PC-9 (cell line): ENCODE data around the gene MST1R. TPM values are rescaled to one million over a fixed set of nuclear protein-coding genes. Genes with fewer than 3 reads are reported as not detected.
"Not testable (repeated sequence)": the region's sequence is repeated elsewhere in the genome, so short reads cannot be mapped to it uniquely, and the experiment has no call there.

Experiments
- BruUV-seq: library from RNA; stranded (reverse); fragments of 400-500 nt; replicated peaks from 2 replicates; lab custom pipeline; 2021; lab: Mats Ljungman, UMichigan
- CTCF ChIA-PET: fragments of 300-600 bp; sonication (Branson Sonifier 250); formaldehyde crosslinking; loops from one replicate; lab custom pipeline; 2022; ENCODE audit warnings: antibody characterized with exemption; lab: Charles Lee
- POLR2A ChIA-PET: fragments of 300-600 bp; sonication (Branson Sonifier 250); formaldehyde crosslinking; loops from one replicate; lab custom pipeline; 2022; ENCODE audit warnings: antibody characterized with exemption; ENCODE audit not compliant: unreplicated experiment; lab: Charles Lee
- DNase-seq, 2 experiments: peaks; one replicate each; pipeline versions ENCODE4 v3.0.0 to v3.0.0-alpha.2; 2015 to 2022; ENCODE audit warnings: mixed read lengths in 1 of 2
- H2AFZ ChIP-seq: fragments of 200-600 bp; sonication (generic); 2 replicates; pipeline ENCODE4 v1.8.1; 2017; ENCODE audit warnings: antibody characterized with exemption
- H3F3A ChIP-seq: fragments of 200-600 bp; sonication (generic); 2 replicates; pipeline ENCODE4 v1.8.1; 2017; ENCODE audit warnings: antibody characterized with exemption, mild to moderate bottlenecking, low read depth; ENCODE audit not compliant: insufficient read depth
- H3K27ac ChIP-seq: fragments of 200-600 bp; sonication (generic); 2 replicates; pipeline ENCODE4 v1.6.1; 2016; ENCODE audit warnings: mixed run types
- H3K27me3 ChIP-seq: fragments of 200-600 bp; sonication (generic); 2 replicates; pipeline ENCODE4 v1.6.1; 2016; ENCODE audit warnings: low read depth, mixed run types; ENCODE audit not compliant: insufficient read depth
- H3K36me3 ChIP-seq: fragments of 200-600 bp; sonication (generic); 2 replicates; pipeline ENCODE4 v1.6.1; 2016; ENCODE audit warnings: low read depth, mixed run types
- H3K4me1 ChIP-seq: fragments of 200-600 bp; sonication (generic); replicated peaks from 2 replicates; pipeline ENCODE4 v1.6.1; 2016; ENCODE audit warnings: mixed run types; ENCODE audit not compliant: insufficient read depth
- H3K4me2 ChIP-seq: fragments of 200-600 bp; sonication (generic); 2 replicates; pipeline ENCODE4 v1.6.1; 2017; ENCODE audit warnings: mixed run types
- H3K4me3 ChIP-seq: fragments of 200-600 bp; sonication (generic); 2 replicates; pipeline ENCODE4 v1.6.1; 2016; ENCODE audit warnings: mixed run types
- H3K79me2 ChIP-seq: fragments of 200-600 bp; sonication (generic); 2 replicates; pipeline ENCODE4 v1.6.1; 2017; ENCODE audit warnings: low read depth, mixed run types
- H3K9me2 ChIP-seq: fragments of 200-600 bp; sonication (generic); 2 replicates; pipeline ENCODE4 v1.8.1; 2017; ENCODE audit warnings: mild to moderate bottlenecking; ENCODE audit not compliant: insufficient read depth
- H3K9me3 ChIP-seq: fragments of 200-600 bp; sonication (generic); 2 replicates; pipeline ENCODE4 v1.8.1; 2016; ENCODE audit warnings: low read depth; ENCODE audit not compliant: insufficient read depth
- H4K20me1 ChIP-seq: fragments of 200-600 bp; sonication (generic); 2 replicates; pipeline ENCODE4 v1.8.1; 2017; ENCODE audit not compliant: insufficient read depth
- EZH2 ChIP-seq: fragments of 200-600 bp; sonication (generic); IDR thresholded peaks from 2 replicates; pipeline ENCODE4 v1.8.0; 2017; ENCODE audit warnings: antibody characterized with exemption, low read depth
- intact Hi-C: fragments of 100-400 bp; cut with micrococcal nuclease; formaldehyde crosslinking; loops from one replicate; pipeline ENCODE4 v1.10.0; 2022; ENCODE audit not compliant: unreplicated experiment
- total RNA-seq: library from RNA; stranded (reverse); gene quantifications from 2 replicates; pipeline ENCODE4 v1.2.3, GENCODE V29; 2021
- TF ChIP-seq, protein P1 (sequence below): fragments of 200-600 bp; sonication (generic); conservative IDR thresholded peaks from 2 replicates; pipeline ENCODE4 v1.6.1; 2017; ENCODE audit warnings: mixed run types, antibody characterized with exemption, mild to moderate bottlenecking, moderate library complexity

The MST1R gene
- total RNA-seq, 1 experiment from 2014 or later = 98.3 TPM

DNA sequence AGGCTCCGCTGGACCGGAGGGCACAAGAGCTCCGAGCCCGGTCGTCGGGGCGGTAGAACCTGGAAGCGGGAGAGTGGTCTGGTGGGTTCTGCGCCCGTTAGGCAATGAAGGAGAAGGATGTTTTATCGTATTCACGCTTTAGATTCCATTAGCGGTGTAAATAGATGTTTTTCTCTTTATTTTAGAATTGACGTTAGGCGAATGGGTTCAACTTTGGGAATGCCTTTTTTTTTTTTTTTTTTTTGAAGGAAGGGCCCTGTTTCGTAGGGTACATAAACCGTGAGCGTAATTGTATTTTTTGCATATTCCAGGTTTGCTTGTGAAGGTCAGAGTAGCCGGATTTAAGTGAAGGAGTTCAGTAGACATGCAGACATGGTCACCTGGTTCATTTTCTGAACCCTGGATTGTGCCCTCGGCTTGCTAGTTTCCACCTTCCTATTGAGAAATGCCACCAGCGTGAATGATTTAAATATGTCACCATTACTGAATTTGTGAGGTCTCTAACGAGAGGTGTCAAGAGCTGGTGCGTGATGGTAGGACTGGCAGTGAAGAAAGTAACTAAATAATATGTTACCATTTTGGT is 37.1 kb upstream of the MST1R start:
- peaks cover 16% of the 10 kb centered on the region; the same call in 1 of the 2 replicates for H3F3A ChIP-seq
- no peaks in the 10 kb centered on the region for H3K27me3 ChIP-seq
- H2AFZ ChIP-seq = peak overlapping the region; percentile 86
- TF ChIP-seq, protein P1, sequence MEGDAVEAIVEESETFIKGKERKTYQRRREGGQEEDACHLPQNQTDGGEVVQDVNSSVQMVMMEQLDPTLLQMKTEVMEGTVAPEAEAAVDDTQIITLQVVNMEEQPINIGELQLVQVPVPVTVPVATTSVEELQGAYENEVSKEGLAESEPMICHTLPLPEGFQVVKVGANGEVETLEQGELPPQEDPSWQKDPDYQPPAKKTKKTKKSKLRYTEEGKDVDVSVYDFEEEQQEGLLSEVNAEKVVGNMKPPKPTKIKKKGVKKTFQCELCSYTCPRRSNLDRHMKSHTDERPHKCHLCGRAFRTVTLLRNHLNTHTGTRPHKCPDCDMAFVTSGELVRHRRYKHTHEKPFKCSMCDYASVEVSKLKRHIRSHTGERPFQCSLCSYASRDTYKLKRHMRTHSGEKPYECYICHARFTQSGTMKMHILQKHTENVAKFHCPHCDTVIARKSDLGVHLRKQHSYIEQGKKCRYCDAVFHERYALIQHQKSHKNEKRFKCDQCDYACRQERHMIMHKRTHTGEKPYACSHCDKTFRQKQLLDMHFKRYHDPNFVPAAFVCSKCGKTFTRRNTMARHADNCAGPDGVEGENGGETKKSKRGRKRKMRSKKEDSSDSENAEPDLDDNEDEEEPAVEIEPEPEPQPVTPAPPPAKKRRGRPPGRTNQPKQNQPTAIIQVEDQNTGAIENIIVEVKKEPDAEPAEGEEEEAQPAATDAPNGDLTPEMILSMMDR = no peak
- no peak for TF ChIP-seq EZH2
- intact Hi-C loops = loop anchor here (1.0 kb wide), 2 partner anchors 11 to 37 kb away; partner anchors contain the start of genes MON1A and MST1R
- H3K9me2 ChIP-seq = no peaks in the 10 kb centered on the region
- H3K27ac ChIP-seq = peak overlapping the region; percentile 72
- H4K20me1 ChIP-seq = peaks cover 28% of the 10 kb centered on the region
- H3K36me3 ChIP-seq = no peaks in the 10 kb centered on the region
- H3K79me2 ChIP-seq = peaks cover 51% of the 10 kb centered on the region
- ChIA-PET POLR2A (interaction anchor here (1.6 kb wide), 1 partner anchor 11 kb away, joined by 6 read pairs; the partner anchor contains the start of gene MON1A), CTCF (interaction anchor here (2.2 kb wide), 1 partner anchor 11 kb away, joined by 12 read pairs; the partner anchor contains the start of gene MON1A)
- no peaks in the 10 kb centered on the region for H3K9me3 ChIP-seq
- peak overlapping the region; percentile 99 for H3K4me3 ChIP-seq
- H3K4me2 ChIP-seq = peak overlapping the region; percentile 82
- peaks cover 8% of the 10 kb centered on the region; the same call in 1 of the 2 replicates for H3K4me1 ChIP-seq
- no peak for DNase-seq
- BruUV-seq = TSS peak; percentile 55

DNA sequence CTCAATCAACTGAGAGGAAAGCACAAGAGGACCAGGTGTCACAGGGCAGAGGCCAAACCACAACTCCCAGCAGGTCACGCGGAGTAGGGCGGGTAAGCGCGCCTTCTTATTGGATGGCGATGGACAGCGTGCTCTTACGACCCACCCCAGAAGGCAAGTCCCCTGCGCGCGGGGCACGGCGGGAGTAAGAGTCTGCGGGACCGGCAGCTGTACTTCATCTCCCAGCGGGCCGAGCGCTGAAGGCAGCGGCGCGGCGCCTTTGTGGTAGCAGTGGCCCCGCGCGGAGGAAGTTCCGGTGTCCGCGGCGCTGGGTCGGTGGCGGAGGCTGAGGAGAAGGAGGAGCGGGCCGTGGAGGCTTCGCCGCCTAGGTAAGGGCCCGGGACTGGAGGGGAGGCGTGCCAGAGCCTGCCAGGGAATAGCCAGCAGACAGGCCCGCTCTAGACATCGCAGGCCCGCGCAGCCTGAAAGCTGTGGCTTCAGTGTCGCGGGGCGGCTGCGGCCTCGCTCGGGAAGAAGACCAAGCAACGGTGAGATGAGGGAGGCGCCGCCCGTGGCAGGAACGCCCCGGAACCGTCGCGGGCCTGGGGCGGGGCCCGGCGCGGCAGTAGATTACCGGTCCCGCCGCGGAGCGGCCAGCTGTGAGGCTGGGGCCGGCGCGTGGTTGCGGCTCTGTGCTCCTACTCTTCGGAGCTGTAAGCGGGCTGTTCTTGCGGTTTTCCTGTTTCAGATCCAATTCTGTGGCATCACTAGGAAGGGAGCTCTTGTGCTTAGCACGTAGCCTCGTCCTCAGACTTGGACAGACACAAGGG is 36.4 kb upstream of the MST1R start, which contains the start of gene RBM6:
Gene RBM6, plus strand, starts transcription at position 293 of the 809 bp plus-strand sequence. CDS start 22,492 bp downstream, outside the sequence.
- Histone ChIP-seq H3K9me3 (no peaks in the 10 kb centered on the region), H3K36me3 (no peaks in the 10 kb centered on the region), H3K4me2 (peak within 1 kb of the TSS; percentile 82), H3K27ac (peak within 1 kb of the TSS; percentile 72), H2AFZ (peak within 1 kb of the TSS; percentile 86), H3F3A (peaks cover 20% of the 10 kb centered on the region; the same call in 1 of the 2 replicates), H4K20me1 (peaks cover 23% of the 10 kb centered on the region), H3K4me1 (peaks cover 8% of the 10 kb centered on the region; the same call in 1 of the 2 replicates), H3K27me3 (no peaks in the 10 kb centered on the region), H3K79me2 (peaks cover 46% of the 10 kb centered on the region), H3K9me2 (no peaks in the 10 kb centered on the region), H3K4me3 (peak within 1 kb of the TSS; percentile 99)
- intact Hi-C loops = loop anchor here (1.0 kb wide), 2 partner anchors 11 to 37 kb away; partner anchors contain the start of genes MON1A and MST1R
- ChIA-PET CTCF (interaction anchor here (0.6 to 2.2 kb wide), 2 partner anchors 10 to 470 kb away, joined by 4 to 12 read pairs; partner anchors contain the start of genes DAG1 and MON1A), POLR2A (interaction anchor here (0.6 to 1.6 kb wide), 4 partner anchors 11 to 351 kb away, joined by 3 to 7 read pairs (median 5); partner anchors contain the start of gene MON1A)
- peak; percentile 93 to 95 for DNase-seq
- no peak for TF ChIP-seq EZH2
- TF ChIP-seq, protein P1 = no peak
- no TSS peak for BruUV-seq

DNA sequence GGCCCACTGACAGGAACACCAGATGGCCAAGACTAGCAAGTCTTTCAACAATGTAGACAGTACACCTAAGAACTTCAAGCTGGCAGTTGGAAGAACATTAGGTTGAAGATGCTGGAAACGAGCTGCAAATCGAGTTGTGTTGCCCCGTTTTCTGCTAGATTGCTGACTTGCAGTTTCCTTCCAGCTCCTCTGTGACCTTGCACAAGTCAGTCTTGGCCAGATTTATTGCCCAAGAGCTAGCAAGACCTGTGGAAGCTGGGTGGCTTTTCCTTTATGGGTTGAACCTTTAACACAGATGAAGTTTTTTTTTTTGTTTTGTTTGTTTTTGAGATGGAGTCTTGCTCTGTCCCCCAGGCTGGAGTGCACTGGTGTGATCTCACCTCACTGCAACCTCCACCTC is 33.4 kb upstream of the MST1R start:
- H2AFZ ChIP-seq = no peak overlapping the region
- no TSS peak for BruUV-seq
- peaks cover 20% of the 10 kb centered on the region; the same call in 1 of the 2 replicates for H3F3A ChIP-seq
- ChIA-PET CTCF (no interaction called here), POLR2A (no interaction called here)
- no peaks in the 10 kb centered on the region for H3K9me3 ChIP-seq
- no peak overlapping the region for H3K27ac ChIP-seq
- DNase-seq = peak in 1 of 2 experiments; percentile 45
- H3K4me1 ChIP-seq = peaks cover 8% of the 10 kb centered on the region; the same call in 1 of the 2 replicates
- H3K4me2 ChIP-seq = no peak overlapping the region
- H4K20me1 ChIP-seq = peaks cover 10% of the 10 kb centered on the region; the same call in 1 of the 2 replicates
- intact Hi-C loops = no loop called here
- H3K79me2 ChIP-seq = peaks cover 17% of the 10 kb centered on the region
- no peaks in the 10 kb centered on the region for H3K27me3 ChIP-seq
- no peaks in the 10 kb centered on the region for H3K36me3 ChIP-seq
- no peaks in the 10 kb centered on the region for H3K9me2 ChIP-seq
- no peak overlapping the region for H3K4me3 ChIP-seq
- TF ChIP-seq, protein P1 = no peak
- no peak for TF ChIP-seq EZH2

DNA sequence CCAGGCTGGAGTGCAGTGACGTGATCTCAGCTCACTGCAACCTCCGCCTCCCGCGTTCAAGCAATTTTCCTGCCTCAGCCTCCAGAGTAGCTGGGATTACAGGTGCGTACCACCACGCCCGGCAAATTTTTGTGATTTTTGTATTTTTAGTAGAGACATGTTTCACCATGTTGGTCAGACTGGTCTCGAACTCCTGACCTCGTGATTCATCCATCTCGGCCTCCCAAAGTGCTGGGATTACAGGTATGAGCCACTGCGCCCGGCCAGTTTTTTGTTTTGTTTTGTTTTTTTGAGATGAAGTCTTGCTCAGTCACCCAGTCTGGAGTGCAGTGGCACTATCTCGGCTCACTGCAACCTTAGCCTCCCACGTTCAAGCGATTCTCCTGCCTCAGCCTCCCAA is 28.6 kb upstream of the MST1R start:
- H3K36me3 ChIP-seq, H3F3A ChIP-seq, H3K4me3 ChIP-seq, H2AFZ ChIP-seq, DNase-seq, intact Hi-C loops, BruUV-seq, H3K27me3 ChIP-seq, H4K20me1 ChIP-seq, CTCF ChIA-PET, H3K4me1 ChIP-seq, H3K79me2 ChIP-seq, H3K27ac ChIP-seq, H3K4me2 ChIP-seq, H3K9me2 ChIP-seq, POLR2A ChIA-PET, H3K9me3 ChIP-seq: not testable (repeated sequence)
